LNCAP (cell line): Measurements from ENCODE around the gene ETFA.

Experiments used
- CTCF ChIP-seq: fragments of 450-650 bp; IDR thresholded peaks from 2 replicates; pipeline ENCODE4 v1.5.1; 2017; ENCODE audit warnings: mild to moderate bottlenecking

Gene ETFA

GRCh38 chr15:76349301-76350070 is 38.2 kb upstream of the ETFA start:
- TF ChIP-seq CTCF = no peak

DNA sequence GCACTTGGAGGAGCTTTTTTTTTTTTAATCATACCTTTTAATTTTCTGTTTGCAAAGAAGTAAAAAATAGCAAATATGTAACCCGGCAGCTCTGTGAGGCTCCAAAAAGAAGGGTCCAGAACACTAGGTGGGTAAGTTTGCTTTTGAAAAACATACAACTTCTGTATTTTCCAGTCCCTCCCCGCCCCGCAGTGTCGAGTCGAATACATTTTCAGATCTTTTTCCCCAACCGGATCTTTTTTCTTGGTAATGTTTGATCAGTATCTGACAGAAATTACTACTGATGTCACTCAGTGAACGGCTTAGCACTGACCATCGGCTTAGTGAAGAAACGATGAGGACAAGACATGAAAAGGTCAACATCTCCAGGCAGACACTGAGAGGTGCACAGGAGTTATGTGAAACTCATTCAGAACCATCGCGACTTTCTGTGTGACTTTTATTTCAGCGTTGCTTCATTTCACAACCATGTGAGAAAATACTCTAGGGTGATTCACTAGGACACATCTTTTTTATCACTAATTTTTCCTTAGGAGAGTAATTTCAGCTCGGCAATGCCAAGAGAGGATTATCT is 36.3 kb upstream of the ETFA start:
- TF ChIP-seq CTCF = no peak

- TF ChIP-seq CTCF = no peak
These were observed 35.6 kb upstream of the ETFA start for GRCh38 chr15:76346669-76347481.

DNA sequence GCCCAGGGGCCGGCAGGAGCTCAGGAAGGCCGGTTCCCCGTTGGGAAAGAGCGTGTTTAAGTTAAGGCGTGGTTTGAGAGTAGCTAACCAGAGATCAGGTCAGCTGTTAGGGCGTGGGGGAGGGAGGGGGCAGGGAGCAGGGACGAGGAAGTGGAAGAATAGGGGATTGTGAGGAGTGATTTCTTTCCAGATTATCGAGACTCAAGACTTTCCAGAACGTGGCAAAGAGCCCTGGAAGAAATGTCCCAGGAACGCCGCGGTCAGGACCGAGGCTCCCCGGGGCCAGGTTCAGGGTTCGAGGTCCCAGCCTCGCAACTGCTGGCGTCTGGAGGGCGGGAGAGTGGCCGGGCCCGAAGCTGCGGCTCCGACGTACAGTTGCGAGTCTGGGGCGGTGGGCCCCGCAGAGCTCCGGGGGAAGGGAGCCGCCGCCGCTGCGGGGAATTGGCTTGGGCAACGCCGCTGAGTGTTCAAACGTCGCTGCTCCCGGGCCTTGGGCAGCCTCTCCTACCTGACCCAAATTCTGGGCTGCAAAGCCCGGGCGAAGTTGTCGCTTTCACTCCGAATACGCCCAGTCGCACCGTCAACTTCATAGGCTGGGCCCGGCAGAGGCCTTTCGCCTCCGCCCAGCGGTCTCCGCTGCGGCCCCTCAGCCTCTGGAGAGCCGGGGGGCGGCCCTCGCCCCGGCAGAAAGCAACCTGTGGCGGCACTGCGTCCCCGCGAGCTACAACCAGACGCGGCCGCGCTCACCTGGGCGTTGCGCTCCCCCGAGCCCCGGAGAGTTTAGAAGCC is 34.8 kb upstream of the ETFA start:
- TF ChIP-seq CTCF = no peak

DNA sequence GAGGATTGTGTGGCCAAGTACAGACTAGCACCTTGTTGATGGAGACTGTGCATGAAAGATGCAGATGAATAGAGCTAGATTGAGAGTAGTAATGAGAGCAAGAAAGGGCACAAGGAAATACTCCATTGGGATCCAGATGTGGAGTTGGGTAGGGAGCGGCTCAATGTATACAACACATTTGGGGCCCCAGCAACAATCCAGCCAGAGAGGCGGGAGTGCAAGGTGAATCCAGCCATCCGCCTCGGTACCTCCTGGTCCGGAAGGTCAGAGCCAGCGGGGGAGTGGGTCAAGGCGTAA is 34.3 kb upstream of the ETFA start:
- TF ChIP-seq CTCF = no peak

DNA sequence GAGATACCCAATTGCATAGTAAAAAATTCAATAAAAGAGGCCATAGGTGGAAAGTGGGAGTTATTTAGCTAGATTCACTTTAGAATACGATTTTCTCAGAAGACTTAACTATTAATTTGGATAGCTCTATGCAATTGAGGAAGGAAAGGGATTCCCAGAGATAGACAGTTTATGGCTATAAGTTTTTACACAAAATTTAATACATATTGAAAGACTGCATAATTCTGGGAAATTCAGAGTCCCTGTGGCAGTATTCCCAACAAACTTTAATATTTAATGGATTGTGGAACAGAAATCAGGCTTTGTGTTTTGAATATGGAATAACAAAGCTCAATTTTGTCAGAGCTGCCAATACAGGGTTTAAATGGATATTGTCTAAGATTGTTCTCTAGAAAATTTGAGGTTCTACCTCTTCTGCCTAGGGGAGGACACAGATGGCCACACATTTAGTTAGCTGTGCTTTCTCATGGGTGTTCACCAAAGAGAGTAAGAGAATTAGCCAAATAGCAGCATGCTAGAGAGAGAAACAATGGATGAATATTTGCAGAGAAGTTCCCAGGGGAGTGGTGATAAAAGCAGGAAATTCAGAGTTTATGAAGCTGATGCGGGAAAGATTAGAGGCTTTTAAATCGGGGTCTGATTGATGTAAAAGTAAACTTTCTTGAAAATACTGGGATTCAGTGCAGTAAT is 33.8 kb upstream of the ETFA start:
- TF ChIP-seq CTCF = no peak
